SU-DHL-6 (cell line): ENCODE measurements around the gene ADAMTS8.

Experiments
- H2AFZ ChIP-seq: fragments of 200-600 bp; sonication (generic); 2 replicates; pipeline ENCODE4 v1.6.1; 2014; ENCODE audit warnings: low read depth, mild to moderate bottlenecking, moderate library complexity, mixed read lengths, antibody characterized with exemption, low read length; ENCODE audit not compliant: severe bottlenecking
- H3F3A ChIP-seq: fragments of 200-600 bp; shearing (Covaris generic); 2 replicates; pipeline ENCODE4 v1.6.0; 2016; ENCODE audit warnings: antibody characterized with exemption, mild to moderate bottlenecking; ENCODE audit not compliant: insufficient read depth
- H3K27ac ChIP-seq: fragments of 200-600 bp; sonication (generic); 2 replicates; pipeline ENCODE4 v1.5.1; 2016; ENCODE audit warnings: low read depth, mild to moderate bottlenecking, low read length, moderate library complexity, mixed read lengths
- H3K27me3 ChIP-seq: fragments of 200-600 bp; sonication (generic), shearing (Covaris generic); 2 replicates; pipeline ENCODE4 v1.6.0; 2014; ENCODE audit warnings: mild to moderate bottlenecking, low read length
- H3K36me3 ChIP-seq: fragments of 200-600 bp; sonication (generic); 2 replicates; pipeline ENCODE4 v1.6.1; 2014; ENCODE audit warnings: mild to moderate bottlenecking, low read length, mixed read lengths
- H3K4me2 ChIP-seq: fragments of 300-600, 200-600 bp; shearing (Covaris generic), sonication (generic); 2 replicates; pipeline ENCODE4 v1.6.0; 2014; ENCODE audit warnings: low read length, low read depth, mild to moderate bottlenecking; ENCODE audit not compliant: poor library complexity, severe bottlenecking
- H3K4me3 ChIP-seq: fragments of 200-600 bp; sonication (generic); 2 replicates; pipeline ENCODE4 v1.5.1; 2014; ENCODE audit warnings: antibody characterized with exemption, low read length, mild to moderate bottlenecking, mixed read lengths; ENCODE audit not compliant: insufficient read depth, poor library complexity, severe bottlenecking
- H3K79me2 ChIP-seq: fragments of 200-600 bp; sonication (generic); 2 replicates; pipeline ENCODE4 v1.6.1; 2014; ENCODE audit warnings: mild to moderate bottlenecking, low read length, moderate library complexity; ENCODE audit not compliant: insufficient read depth
- H3K9ac ChIP-seq: fragments of 200-600 bp; sonication (generic); 2 replicates; pipeline ENCODE4 v1.7.0; 2014; ENCODE audit warnings: mild to moderate bottlenecking, low read length
- H3K9me2 ChIP-seq: fragments of 200-600 bp; sonication (generic); replicated peaks from 2 replicates; pipeline ENCODE4 v1.6.1; 2014; ENCODE audit warnings: low read length; ENCODE audit not compliant: insufficient read depth
- H3K9me3 ChIP-seq: fragments of 200-600 bp; sonication (generic); 2 replicates; pipeline ENCODE4 v1.6.1; 2014; ENCODE audit warnings: low read length, mixed read lengths; ENCODE audit not compliant: insufficient read depth
- H4K20me1 ChIP-seq: fragments of 200-600 bp; sonication (generic); 2 replicates; pipeline ENCODE4 v1.6.1; 2014; ENCODE audit warnings: low read depth, mild to moderate bottlenecking, antibody characterized with exemption, low read length, moderate library complexity, mixed read lengths
- EZH2phosphoT487 ChIP-seq: fragments of 200-600 bp; sonication (generic), shearing (Covaris generic); conservative IDR thresholded peaks from 2 replicates; pipeline ENCODE4 v1.6.1; 2018; ENCODE audit warnings: mild to moderate bottlenecking, antibody characterized with exemption, low read length, moderate library complexity, mixed read lengths
- TF ChIP-seq, protein P1 (sequence below): fragments of 200-600 bp; sonication (generic); IDR thresholded peaks from one replicate; pipeline ENCODE4 v1.5.1; 2017; ENCODE audit warnings: antibody characterized with exemption, mild to moderate bottlenecking, low read length, moderate library complexity; ENCODE audit not compliant: insufficient read depth, poor library complexity, severe bottlenecking

ADAMTS8 gene

GRCh38 chr11:130451231-130452019, 23.0 kb upstream of the ADAMTS8 start:
- Histone ChIP-seq H3K9me2 (no peaks in the 10 kb centered on the region), H3K79me2 (no peaks in the 10 kb centered on the region), H3K4me3 (no peak overlapping the region), H3K4me2 (no peak overlapping the region), H3F3A (no peaks in the 10 kb centered on the region), H4K20me1 (no peaks in the 10 kb centered on the region), H3K9ac (no peak overlapping the region), H3K9me3 (no peaks in the 10 kb centered on the region), H3K27me3 (no peaks in the 10 kb centered on the region), H2AFZ (no peak overlapping the region), H3K36me3 (no peaks in the 10 kb centered on the region), H3K27ac (no peak overlapping the region)
- TF ChIP-seq, protein P1, sequence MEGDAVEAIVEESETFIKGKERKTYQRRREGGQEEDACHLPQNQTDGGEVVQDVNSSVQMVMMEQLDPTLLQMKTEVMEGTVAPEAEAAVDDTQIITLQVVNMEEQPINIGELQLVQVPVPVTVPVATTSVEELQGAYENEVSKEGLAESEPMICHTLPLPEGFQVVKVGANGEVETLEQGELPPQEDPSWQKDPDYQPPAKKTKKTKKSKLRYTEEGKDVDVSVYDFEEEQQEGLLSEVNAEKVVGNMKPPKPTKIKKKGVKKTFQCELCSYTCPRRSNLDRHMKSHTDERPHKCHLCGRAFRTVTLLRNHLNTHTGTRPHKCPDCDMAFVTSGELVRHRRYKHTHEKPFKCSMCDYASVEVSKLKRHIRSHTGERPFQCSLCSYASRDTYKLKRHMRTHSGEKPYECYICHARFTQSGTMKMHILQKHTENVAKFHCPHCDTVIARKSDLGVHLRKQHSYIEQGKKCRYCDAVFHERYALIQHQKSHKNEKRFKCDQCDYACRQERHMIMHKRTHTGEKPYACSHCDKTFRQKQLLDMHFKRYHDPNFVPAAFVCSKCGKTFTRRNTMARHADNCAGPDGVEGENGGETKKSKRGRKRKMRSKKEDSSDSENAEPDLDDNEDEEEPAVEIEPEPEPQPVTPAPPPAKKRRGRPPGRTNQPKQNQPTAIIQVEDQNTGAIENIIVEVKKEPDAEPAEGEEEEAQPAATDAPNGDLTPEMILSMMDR, result no peak
- no peak for TF ChIP-seq EZH2phosphoT487

- Histone ChIP-seq H3K4me3 (no peak overlapping the region), H3K79me2 (no peaks in the 10 kb centered on the region)
Measured at GRCh38 chr11:130449996-130450769, 21.8 kb upstream of the ADAMTS8 start.

DNA sequence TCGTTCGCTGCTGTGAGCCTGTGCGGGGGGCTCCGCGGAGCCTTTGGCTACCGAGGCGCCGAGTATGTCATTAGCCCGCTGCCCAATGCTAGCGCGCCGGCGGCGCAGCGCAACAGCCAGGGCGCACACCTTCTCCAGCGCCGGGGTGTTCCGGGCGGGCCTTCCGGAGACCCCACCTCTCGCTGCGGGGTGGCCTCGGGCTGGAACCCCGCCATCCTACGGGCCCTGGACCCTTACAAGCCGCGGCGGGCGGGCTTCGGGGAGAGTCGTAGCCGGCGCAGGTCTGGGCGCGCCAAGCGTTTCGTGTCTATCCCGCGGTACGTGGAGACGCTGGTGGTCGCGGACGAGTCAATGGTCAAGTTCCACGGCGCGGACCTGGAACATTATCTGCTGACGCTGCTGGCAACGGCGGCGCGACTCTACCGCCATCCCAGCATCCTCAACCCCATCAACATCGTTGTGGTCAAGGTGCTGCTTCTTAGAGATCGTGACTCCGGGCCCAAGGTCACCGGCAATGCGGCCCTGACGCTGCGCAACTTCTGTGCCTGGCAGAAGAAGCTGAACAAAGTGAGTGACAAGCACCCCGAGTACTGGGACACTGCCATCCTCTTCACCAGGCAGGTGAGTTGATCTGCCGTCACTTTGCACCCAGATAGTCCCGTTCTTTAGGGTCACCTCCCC, 21.0 kb upstream of the ADAMTS8 start:
- H4K20me1 ChIP-seq, result no peaks in the 10 kb centered on the region
- no peaks in the 10 kb centered on the region for H3F3A ChIP-seq
- H3K4me3 ChIP-seq, result no peak overlapping the region
- no peaks in the 10 kb centered on the region for H3K36me3 ChIP-seq
- TF ChIP-seq EZH2phosphoT487, result no peak
- TF ChIP-seq, protein P1, result no peak
- no peak overlapping the region for H3K27ac ChIP-seq
- H3K4me2 ChIP-seq, result no peak overlapping the region
- no peaks in the 10 kb centered on the region for H3K79me2 ChIP-seq
- no peaks in the 10 kb centered on the region for H3K27me3 ChIP-seq
- no peaks in the 10 kb centered on the region for H3K9me3 ChIP-seq
- H2AFZ ChIP-seq, result no peak overlapping the region
- H3K9ac ChIP-seq, result no peak overlapping the region
- no peaks in the 10 kb centered on the region for H3K9me2 ChIP-seq

More at GRCh38 chr11:130449996-130450769, 21.8 kb upstream of the ADAMTS8 start:
- no peak overlapping the region for H3K27ac ChIP-seq
- H3K4me2 ChIP-seq, result no peak overlapping the region
- H2AFZ ChIP-seq, result no peak overlapping the region
- TF ChIP-seq, protein P1, result no peak
- no peak for TF ChIP-seq EZH2phosphoT487
- no peaks in the 10 kb centered on the region for H3K36me3 ChIP-seq
- H3K9ac ChIP-seq, result no peak overlapping the region
- H3F3A ChIP-seq, result no peaks in the 10 kb centered on the region
- H3K9me3 ChIP-seq, result no peaks in the 10 kb centered on the region
- H3K9me2 ChIP-seq, result no peaks in the 10 kb centered on the region
- no peaks in the 10 kb centered on the region for H4K20me1 ChIP-seq
- H3K27me3 ChIP-seq, result no peaks in the 10 kb centered on the region
